Neural progenitor cell (in vitro differentiated cells): ENCODE measurements around the gene DDX20. TPM values are rescaled to one million over a fixed set of nuclear protein-coding genes. Genes with fewer than 3 reads are reported as not detected.
A peak's percentile ranks its signal among the peaks of the same experiment; 100 is the strongest.
"Not testable (repeated sequence)": the region's sequence is repeated elsewhere in the genome, so short reads cannot be mapped to it uniquely, and the experiment has no call there.

Experiments used
- DNase-seq: peaks from one replicate; pipeline ENCODE4 v3.0.0-alpha.2; 2016; ENCODE audit warnings: low spot score
- H2AFZ ChIP-seq: fragments of 200-600 bp; sonication (generic); replicated peaks from 2 replicates; pipeline ENCODE4 v1.6.1; 2016; ENCODE audit warnings: antibody characterized with exemption
- H3F3A ChIP-seq: fragments of 200-600 bp; sonication (generic); 2 replicates; pipeline ENCODE4 v1.6.1; 2016; ENCODE audit warnings: antibody characterized with exemption, low read depth
- H3K27ac ChIP-seq: fragments of 200-600 bp; sonication (generic); 2 replicates; pipeline ENCODE4 v1.5.1; 2016; ENCODE audit warnings: mild to moderate bottlenecking
- H3K27me3 ChIP-seq: fragments of 200-600 bp; sonication (generic); 2 replicates; pipeline ENCODE4 v1.6.1; 2016; ENCODE audit warnings: mild to moderate bottlenecking, moderate library complexity
- H3K36me3 ChIP-seq: fragments of 200-600 bp; sonication (generic); 2 replicates; pipeline ENCODE4 v1.5.1; 2016
- H3K4me1 ChIP-seq: fragments of 200-600 bp; sonication (generic); 2 replicates; pipeline ENCODE4 v1.6.1; 2016; ENCODE audit warnings: mixed run types
- H3K4me2 ChIP-seq: fragments of 200-600 bp; sonication (generic); 2 replicates; pipeline ENCODE4 v1.6.1; 2016
- H3K4me3 ChIP-seq: fragments of 200-600 bp; sonication (generic); 2 replicates; pipeline ENCODE4 v1.5.1; 2016
- H3K79me2 ChIP-seq: fragments of 200-600 bp; sonication (generic); 2 replicates; pipeline ENCODE4 v1.6.1; 2016; ENCODE audit warnings: low read depth
- H3K9ac ChIP-seq: fragments of 200-600 bp; sonication (generic); 2 replicates; pipeline ENCODE4 v1.6.1; 2016
- H3K9me3 ChIP-seq: fragments of 200-600 bp; sonication (generic); 2 replicates; pipeline ENCODE4 v1.5.1; 2016; ENCODE audit warnings: low read depth
- H4K20me1 ChIP-seq: fragments of 200-600 bp; sonication (generic); 2 replicates; pipeline ENCODE4 v1.6.1; 2016; ENCODE audit warnings: low read depth
- H3K27ac Mint-ChIP-seq: 3 replicates; pipeline ENCODE4 v1.8.0; 2021; ENCODE audit warnings: mixed read lengths
- H3K27me3 Mint-ChIP-seq: 2 replicates; pipeline ENCODE4 v1.8.0; 2022; ENCODE audit warnings: low read depth, mild to moderate bottlenecking, inconsistent platforms, moderate library complexity, mixed read lengths; ENCODE audit not compliant: insufficient read depth
- H3K36me3 Mint-ChIP-seq: 3 replicates; pipeline ENCODE4 v1.8.0; 2021; ENCODE audit warnings: mixed read lengths
- H3K4me1 Mint-ChIP-seq: 3 replicates; pipeline ENCODE4 v1.8.0; 2021; ENCODE audit warnings: mixed read lengths
- H3K4me3 Mint-ChIP-seq: 3 replicates; pipeline ENCODE4 v1.8.0; 2021; ENCODE audit warnings: mild to moderate bottlenecking, moderate library complexity, mixed read lengths
- H3K9me3 Mint-ChIP-seq: 3 replicates; pipeline ENCODE4 v1.8.0; 2020; ENCODE audit warnings: mixed read lengths
- CTCF ChIP-seq: fragments of 200-600 bp; sonication (generic); IDR thresholded peaks from 2 replicates; pipeline ENCODE4 v1.5.1; 2017; ENCODE audit warnings: antibody characterized with exemption, mild to moderate bottlenecking
- EZH2 ChIP-seq: fragments of 200-600 bp; sonication (generic); IDR thresholded peaks from 2 replicates; pipeline ENCODE4 v1.6.1; 2017; ENCODE audit warnings: antibody characterized with exemption, mild to moderate bottlenecking, moderate library complexity
- EZH2phosphoT487 ChIP-seq: fragments of 200-600 bp; sonication (generic); IDR thresholded peaks from 2 replicates; pipeline ENCODE4 v1.6.1; 2017; ENCODE audit warnings: antibody characterized with exemption
- total RNA-seq: library from RNA; depleted of rRNA; stranded (reverse); fragments of >200 nt; gene quantifications from 2 replicates; pipeline ENCODE4 v1.2.3, GENCODE V29; 2015; ENCODE audit warnings: low replicate concordance

The DDX20 gene
- total RNA-seq, 1 donor from 2014 or later, result 30.4 TPM

DNA sequence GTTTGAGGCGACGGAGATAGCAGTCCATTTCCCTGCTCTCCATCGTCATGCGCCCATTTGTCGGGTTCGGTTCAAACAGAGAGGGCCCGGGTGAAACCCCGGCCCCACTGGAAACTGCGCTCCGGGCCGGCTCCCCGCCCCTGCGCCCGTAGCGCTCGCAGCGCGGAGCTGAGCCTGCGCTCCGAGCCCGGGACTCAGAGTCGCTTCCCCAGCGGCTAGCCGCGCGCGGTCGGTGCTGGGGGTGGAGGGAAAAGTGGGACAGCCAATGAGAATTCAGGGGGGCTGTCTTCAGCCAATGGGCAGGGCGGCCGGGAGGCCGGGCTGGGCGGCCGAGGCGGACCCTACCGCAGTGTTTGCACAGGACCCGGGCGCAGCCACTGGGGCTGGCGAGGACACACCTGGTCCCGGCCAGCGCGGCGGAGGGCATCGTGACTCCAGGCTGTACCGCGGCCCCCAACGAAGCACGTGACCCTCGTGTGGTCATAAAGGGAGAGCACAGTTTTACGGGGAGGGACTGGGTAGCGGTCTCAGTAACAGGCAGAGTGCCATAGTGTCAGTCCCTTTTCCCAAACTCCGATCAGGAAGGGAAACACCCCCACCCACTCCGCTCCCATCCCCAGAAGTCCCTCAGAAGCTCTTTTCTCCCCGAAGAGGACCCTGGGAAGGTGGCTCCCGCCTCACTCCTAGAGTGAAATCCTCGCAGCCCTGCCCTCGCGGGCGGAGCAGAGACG, 16.3 kb upstream of the DDX20 start, which contains the start of gene INKA2:
Gene INKA2, minus strand, starts transcription at position 202 of the 731 bp plus-strand sequence. Its CDS starts 153 bp downstream, at position 49.
- Histone ChIP-seq H3K27ac (peak within 1 kb of the TSS; percentile 43), H3K9me3 (no peaks in the 10 kb centered on the region), H3K36me3 (no peaks in the 10 kb centered on the region), H3K4me2 (peak within 1 kb of the TSS; percentile 93), H4K20me1 (peaks cover 31% of the 10 kb centered on the region), H2AFZ (peak within 1 kb of the TSS; percentile 90), H3K4me1 (peaks cover 34% of the 10 kb centered on the region), H3K79me2 (peaks cover 27% of the 10 kb centered on the region), H3K9ac (no peak within 1 kb of the TSS), H3K27me3 (peaks cover 18% of the 10 kb centered on the region), H3F3A (peaks cover 56% of the 10 kb centered on the region), H3K4me3 (peak within 1 kb of the TSS; percentile 57)
- H3K4me1 Mint-ChIP-seq, result peaks cover 6% of the 10 kb centered on the region
- no peaks in the 10 kb centered on the region for H3K9me3 Mint-ChIP-seq
- H3K27ac Mint-ChIP-seq, result peak within 1 kb of the TSS; percentile 68
- no peaks in the 10 kb centered on the region for H3K36me3 Mint-ChIP-seq
- DNase-seq, result peak; percentile 95
- TF ChIP-seq EZH2phosphoT487, result no peak
- TF ChIP-seq CTCF, result no peak
- TF ChIP-seq EZH2, result no peak
- peak within 1 kb of the TSS; percentile 88 for H3K4me3 Mint-ChIP-seq
- peaks cover 34% of the 10 kb centered on the region for H3K27me3 Mint-ChIP-seq

- H3K27ac ChIP-seq, result peak overlapping the region; percentile 43
- no peak overlapping the region for H3K9ac ChIP-seq
- peaks cover 56% of the 10 kb centered on the region for H3F3A ChIP-seq
- H3K9me3 ChIP-seq, result no peaks in the 10 kb centered on the region
- H3K27me3 Mint-ChIP-seq, result peaks cover 34% of the 10 kb centered on the region
- H3K4me3 Mint-ChIP-seq, result peak overlapping the region; percentile 87
- H3K27me3 ChIP-seq, result peaks cover 18% of the 10 kb centered on the region
- peaks cover 19% of the 10 kb centered on the region for H3K79me2 ChIP-seq
- TF ChIP-seq EZH2, result peak; percentile 63
- no peak for TF ChIP-seq EZH2phosphoT487
- no peaks in the 10 kb centered on the region for H3K9me3 Mint-ChIP-seq
- peaks cover 31% of the 10 kb centered on the region for H4K20me1 ChIP-seq
- peak; percentile 96 for DNase-seq
- H3K27ac Mint-ChIP-seq, result peak overlapping the region; percentile 68
- H2AFZ ChIP-seq, result peak overlapping the region; percentile 90
- H3K36me3 Mint-ChIP-seq, result no peaks in the 10 kb centered on the region
- H3K4me3 ChIP-seq, result peak overlapping the region; percentile 57
- H3K4me1 Mint-ChIP-seq, result peaks cover 6% of the 10 kb centered on the region
- H3K4me2 ChIP-seq, result peak overlapping the region; percentile 93
- H3K36me3 ChIP-seq, result no peaks in the 10 kb centered on the region
- peaks cover 33% of the 10 kb centered on the region for H3K4me1 ChIP-seq
Observed at GRCh38 chr1:111739925-111740765, 15.6 kb upstream of the DDX20 start.

DNA sequence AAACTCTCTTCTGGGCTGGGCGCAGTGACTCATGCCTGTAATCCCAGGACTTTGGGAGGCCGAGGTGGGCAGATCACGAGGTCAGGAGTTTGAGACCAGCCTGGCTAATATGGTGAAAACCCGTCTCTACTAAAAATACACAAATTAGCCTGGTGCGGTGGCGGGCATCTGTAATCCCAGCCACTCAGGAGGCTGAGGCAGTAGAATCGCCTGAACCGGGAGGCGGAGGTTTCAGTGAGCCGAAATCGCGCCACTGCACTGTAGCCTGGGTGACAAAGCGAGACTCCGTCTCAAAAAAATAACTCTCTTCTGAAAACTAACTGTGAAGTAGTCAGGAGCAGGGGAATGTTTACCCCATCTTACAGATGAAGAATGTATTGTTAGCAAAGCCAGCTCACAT, 13.4 kb upstream of the DDX20 start:
- not testable (repeated sequence) for H3K36me3 Mint-ChIP-seq, H3K27ac ChIP-seq, H3K9ac ChIP-seq, DNase-seq, H3K36me3 ChIP-seq, H3K9me3 Mint-ChIP-seq, H3K27ac Mint-ChIP-seq, H3K4me1 Mint-ChIP-seq, H3K4me2 ChIP-seq, H3K4me3 ChIP-seq, H3K9me3 ChIP-seq, H3K4me3 Mint-ChIP-seq, H3K79me2 ChIP-seq, H2AFZ ChIP-seq
- peaks cover 34% of the 10 kb centered on the region for H3F3A ChIP-seq
- H3K27me3 ChIP-seq, result peaks cover 17% of the 10 kb centered on the region
- H3K4me1 ChIP-seq, result peaks cover 12% of the 10 kb centered on the region
- peaks cover 10% of the 10 kb centered on the region for H4K20me1 ChIP-seq
- peaks cover 27% of the 10 kb centered on the region for H3K27me3 Mint-ChIP-seq

DNA sequence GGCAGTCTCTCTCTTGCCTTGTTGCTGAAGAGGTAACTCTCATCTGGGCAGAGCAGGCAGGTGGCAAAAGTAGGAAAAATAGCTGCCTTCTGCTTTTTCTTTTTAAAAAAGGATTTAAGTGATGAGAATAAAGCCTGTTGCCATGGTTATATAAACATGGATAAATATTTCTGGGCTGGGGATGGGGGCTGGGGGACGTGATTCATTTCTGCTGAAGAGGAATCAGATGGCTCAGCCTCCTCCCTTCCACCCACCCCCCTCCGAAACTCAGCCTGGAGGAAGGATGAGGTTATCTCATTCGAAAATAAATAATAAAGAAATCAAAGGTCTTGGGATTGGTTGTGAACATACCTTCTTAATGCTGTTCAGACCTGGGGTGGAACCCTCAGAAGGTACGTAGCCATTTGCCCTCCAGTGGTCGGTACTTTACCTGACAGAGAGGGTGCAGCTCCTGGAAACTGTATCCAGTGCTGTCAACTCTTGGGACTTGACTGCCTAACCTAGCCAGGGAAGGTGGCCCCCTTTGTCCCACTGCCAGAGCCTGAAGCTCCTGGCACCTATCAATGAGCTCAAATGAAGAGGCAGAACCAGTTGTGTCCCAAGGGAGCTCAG, 12.7 kb upstream of the DDX20 start:
- Mint-ChIP-seq H3K27ac (no peak overlapping the region), H3K9me3 (no peaks in the 10 kb centered on the region), H3K36me3 (no peaks in the 10 kb centered on the region), H3K4me1 (peaks cover 6% of the 10 kb centered on the region), H3K4me3 (no peak overlapping the region), H3K27me3 (peaks cover 22% of the 10 kb centered on the region)
- Histone ChIP-seq H3K36me3 (no peaks in the 10 kb centered on the region), H3K27ac (no peak overlapping the region), H3K79me2 (peaks cover under 1% of the 10 kb centered on the region), H3F3A (peaks cover 28% of the 10 kb centered on the region), H3K9me3 (no peaks in the 10 kb centered on the region), H2AFZ (no peak overlapping the region), H3K4me2 (no peak overlapping the region), H4K20me1 (peaks cover 3% of the 10 kb centered on the region), H3K9ac (no peak overlapping the region), H3K4me1 (peaks cover 5% of the 10 kb centered on the region), H3K4me3 (no peak overlapping the region), H3K27me3 (peaks cover 9% of the 10 kb centered on the region)
- DNase-seq, result no peak
- TF ChIP-seq CTCF, result no peak
